ENCODE results near the gene DENND11.
"Not testable (repeated sequence)": the region's sequence is repeated elsewhere in the genome, so short reads cannot be mapped to it uniquely, and the experiment has no call there.

The DENND11 gene

GRCh38 chr7:141706239-141707064 is 4.5 kb upstream of the DENND11 start:
- no peak for DNase-seq

- DNase-seq: no peak
These were observed 2.8 kb upstream of the DENND11 start for GRCh38 chr7:141704741-141705140.

GRCh38 chr7:141704112-141704511 is 2.1 kb upstream of the DENND11 start:
- no peak for DNase-seq

GRCh38 chr7:141702892-141703291 is 926 bp upstream of the DENND11 start:
- no peak for DNase-seq

GRCh38 chr7:141701489-141702046 is 398 bp downstream of the DENND11 start:
- DNase-seq: peak; percentile 77 to 82

- DNase-seq: peak; percentile 5 to 8
These were observed 1.1 kb downstream of the DENND11 start for GRCh38 chr7:141700848-141701371.

GRCh38 chr7:141700296-141700847 is 1.6 kb downstream of the DENND11 start:
- DNase-seq: no peak

- DNase-seq: no peak
These were observed 2.1 kb downstream of the DENND11 start for GRCh38 chr7:141699860-141700259.

- DNase-seq: no peak
These were observed 3.5 kb downstream of the DENND11 start for GRCh38 chr7:141698247-141699015.

- DNase-seq: no peak
These were observed 4.6 kb downstream of the DENND11 start for GRCh38 chr7:141697211-141697871.

- DNase-seq: no peak
These were observed 5.6 kb downstream of the DENND11 start for GRCh38 chr7:141696348-141696747.

GRCh38 chr7:141695803-141696289 is 6.1 kb downstream of the DENND11 start:
- no peak for DNase-seq

GRCh38 chr7:141693082-141693481 is 8.9 kb downstream of the DENND11 start:
- no peak for DNase-seq

- no peak for DNase-seq
These were observed 10.0 kb downstream of the DENND11 start for GRCh38 chr7:141691961-141692360.

- DNase-seq: no peak
These were observed 10.4 kb downstream of the DENND11 start for GRCh38 chr7:141691540-141691939.

- not testable (repeated sequence) for DNase-seq
These were observed 12.7 kb downstream of the DENND11 start for GRCh38 chr7:141689072-141689825.

- DNase-seq: no peak
These were observed 13.9 kb downstream of the DENND11 start for GRCh38 chr7:141688043-141688442.

GRCh38 chr7:141686670-141687069 is 15.3 kb downstream of the DENND11 start:
- DNase-seq: no peak

- DNase-seq: no peak
These were observed 15.9 kb downstream of the DENND11 start for GRCh38 chr7:141686074-141686473.

- no peak for DNase-seq
These were observed 16.5 kb downstream of the DENND11 start for GRCh38 chr7:141685285-141686023.

GRCh38 chr7:141679014-141679413 is 23.0 kb downstream of the DENND11 start:
- DNase-seq: no peak
